KOPT-K1 (cell line): Measurements from ENCODE around the gene PPP2R3A.
"Not testable (repeated sequence)": the region's sequence is repeated elsewhere in the genome, so short reads cannot be mapped to it uniquely, and the experiment has no call there.

ENCODE experiments used
- H3K27ac ChIP-seq: fragments of 200-600 bp; sonication (generic); 2 replicates; pipeline ENCODE4 v1.5.1; 2016; ENCODE audit warnings: antibody characterized with exemption, mild to moderate bottlenecking, low read depth, low read length; ENCODE audit not compliant: poor library complexity, severe bottlenecking
- H3K36me3 ChIP-seq: fragments of 200-600 bp; sonication (generic); 2 replicates; pipeline ENCODE4 v1.5.1; 2017; ENCODE audit warnings: antibody characterized with exemption, mild to moderate bottlenecking, low read length, moderate library complexity; ENCODE audit not compliant: insufficient read depth
- H3K9me3 ChIP-seq: fragments of 200-600 bp; sonication (generic); 2 replicates; pipeline ENCODE4 v1.5.1; 2017; ENCODE audit warnings: antibody characterized with exemption, low read length, mild to moderate bottlenecking; ENCODE audit not compliant: insufficient read depth, poor library complexity, severe bottlenecking

PPP2R3A gene

GRCh38 chr3:136134091-136134490, 168.6 kb downstream of the PPP2R3A start:
- Histone ChIP-seq H3K9me3 (no peaks in the 10 kb centered on the region), H3K27ac (peak overlapping the region; percentile 76), H3K36me3 (no peaks in the 10 kb centered on the region)

GRCh38 chr3:136135039-136135802, 169.7 kb downstream of the PPP2R3A start:
- Histone ChIP-seq H3K36me3 (no peaks in the 10 kb centered on the region), H3K27ac (peak overlapping the region; percentile 76), H3K9me3 (no peaks in the 10 kb centered on the region)

DNA sequence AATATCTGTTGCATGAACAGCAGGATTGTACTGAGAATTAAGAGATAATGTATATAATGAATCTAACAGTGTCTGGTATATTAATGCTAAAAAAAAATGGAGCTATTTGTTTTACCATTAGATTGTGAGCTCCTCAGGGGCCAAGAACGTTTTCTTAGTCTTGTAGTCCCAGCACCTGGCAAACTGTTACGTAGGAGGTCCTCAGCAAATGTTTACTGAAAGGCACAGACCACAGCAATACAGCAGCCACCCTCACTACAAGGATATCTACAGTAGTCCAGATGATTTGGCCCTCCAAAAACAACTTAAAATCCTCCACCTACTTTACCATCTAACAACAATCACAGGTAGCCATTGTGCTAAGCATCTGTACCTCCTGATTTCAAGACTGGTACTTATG, 170.9 kb downstream of the PPP2R3A start:
- Histone ChIP-seq H3K36me3 (no peaks in the 10 kb centered on the region), H3K27ac (peak overlapping the region; percentile 29)

DNA sequence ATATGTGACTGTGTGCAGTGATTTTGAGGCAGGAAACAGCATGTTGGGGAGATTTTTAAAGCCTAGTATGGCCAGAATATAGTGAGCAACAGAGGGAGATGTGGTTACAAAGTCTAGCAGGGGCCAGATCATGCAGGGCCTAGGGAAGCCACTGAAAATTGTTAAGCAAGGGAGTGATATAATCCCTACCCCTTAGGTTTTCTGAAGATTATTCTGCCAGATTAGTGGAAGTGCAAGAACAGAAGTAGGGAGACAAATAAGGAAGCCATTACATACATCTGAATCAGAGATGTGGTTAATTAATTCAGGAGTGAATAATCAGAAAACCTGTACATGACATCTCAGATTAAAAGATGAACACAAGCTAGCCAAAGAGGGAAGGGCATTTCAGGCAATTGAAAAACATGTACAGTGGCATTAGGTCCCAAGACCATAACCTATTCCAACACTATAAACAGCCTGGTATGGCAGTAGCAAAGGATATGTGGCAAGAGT, 175.8 kb downstream of the PPP2R3A start:
- Histone ChIP-seq H3K36me3 (peaks cover 26% of the 10 kb centered on the region), H3K27ac (no peak overlapping the region), H3K9me3 (no peaks in the 10 kb centered on the region)

More for the DNA sequence above, 170.9 kb downstream of the PPP2R3A start:
- H3K9me3 ChIP-seq = no peaks in the 10 kb centered on the region

GRCh38 chr3:136141891-136142290, 176.4 kb downstream of the PPP2R3A start:
- H3K27ac ChIP-seq = no peak overlapping the region
- no peaks in the 10 kb centered on the region for H3K9me3 ChIP-seq
- peaks cover 27% of the 10 kb centered on the region for H3K36me3 ChIP-seq

GRCh38 chr3:136142592-136142991, 177.1 kb downstream of the PPP2R3A start:
- H3K27ac ChIP-seq = no peak overlapping the region
- H3K36me3 ChIP-seq = peaks cover 34% of the 10 kb centered on the region
- H3K9me3 ChIP-seq = no peaks in the 10 kb centered on the region

GRCh38 chr3:136144397-136144796, 178.9 kb downstream of the PPP2R3A start:
- not testable (repeated sequence) for H3K27ac ChIP-seq, H3K9me3 ChIP-seq
- peaks cover 51% of the 10 kb centered on the region for H3K36me3 ChIP-seq

- Histone ChIP-seq H3K36me3 (peaks cover 77% of the 10 kb centered on the region), H3K9me3 (no peaks in the 10 kb centered on the region), H3K27ac (no peak overlapping the region)
Measured at GRCh38 chr3:136146981-136147729, 181.6 kb downstream of the PPP2R3A start.

- H3K27ac ChIP-seq = no peak overlapping the region
- H3K9me3 ChIP-seq = no peaks in the 10 kb centered on the region
- peaks cover 77% of the 10 kb centered on the region for H3K36me3 ChIP-seq
Measured at GRCh38 chr3:136149667-136150066, 184.1 kb downstream of the PPP2R3A start.

DNA sequence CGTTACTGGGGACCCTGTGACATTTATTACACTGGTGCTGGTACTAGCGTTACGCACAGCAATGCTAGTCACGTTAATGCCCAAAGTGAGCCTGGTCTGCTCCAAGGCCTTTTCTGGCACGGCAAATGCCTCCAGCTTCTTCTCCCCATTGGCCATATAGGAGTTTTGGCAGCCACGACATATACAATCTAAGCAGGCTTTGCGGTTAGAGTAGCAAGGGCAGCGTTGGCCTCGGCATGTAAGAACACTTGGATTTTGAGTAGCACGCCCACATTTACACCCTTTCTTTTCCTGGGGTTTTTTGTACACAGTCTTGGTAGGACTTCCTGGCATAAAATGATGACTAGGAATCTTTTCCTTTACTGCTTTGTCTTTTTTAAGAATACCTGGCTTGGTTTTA, 185.7 kb downstream of the PPP2R3A start:
- H3K27ac ChIP-seq = no peak overlapping the region
- no peaks in the 10 kb centered on the region for H3K9me3 ChIP-seq
- H3K36me3 ChIP-seq = peaks cover 62% of the 10 kb centered on the region

- Histone ChIP-seq H3K27ac (no peak overlapping the region), H3K36me3 (peaks cover 57% of the 10 kb centered on the region), H3K9me3 (no peaks in the 10 kb centered on the region)
Measured at GRCh38 chr3:136152176-136152843, 186.8 kb downstream of the PPP2R3A start.

- H3K9me3 ChIP-seq = no peaks in the 10 kb centered on the region
- peaks cover 51% of the 10 kb centered on the region for H3K36me3 ChIP-seq
- no peak overlapping the region for H3K27ac ChIP-seq
Measured at GRCh38 chr3:136152963-136153362, 187.4 kb downstream of the PPP2R3A start.

DNA sequence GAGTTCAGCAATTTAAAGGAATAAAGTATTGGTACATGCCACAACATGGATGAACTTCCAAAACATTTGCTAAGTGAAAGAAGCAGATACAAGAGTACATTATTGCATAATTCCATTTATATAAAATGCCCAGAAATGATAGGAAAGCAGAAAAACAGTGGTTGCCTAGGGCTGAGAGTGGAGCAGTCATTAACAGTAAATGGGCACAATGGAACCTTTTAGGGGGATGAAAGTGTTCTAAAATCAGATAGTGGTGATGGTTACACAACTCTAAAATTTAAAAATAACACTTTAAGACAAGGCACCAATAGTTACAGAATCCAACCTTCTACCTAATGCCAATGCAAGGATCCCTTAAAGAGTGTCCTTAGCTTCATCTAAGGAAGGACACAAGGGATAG, 196.0 kb downstream of the PPP2R3A start:
- Histone ChIP-seq H3K9me3 (no peaks in the 10 kb centered on the region), H3K36me3 (peaks cover 11% of the 10 kb centered on the region), H3K27ac (no peak overlapping the region)

- Histone ChIP-seq H3K36me3 (peaks cover 11% of the 10 kb centered on the region), H3K27ac (no peak overlapping the region), H3K9me3 (no peaks in the 10 kb centered on the region)
Measured at GRCh38 chr3:136162322-136162721, 196.8 kb downstream of the PPP2R3A start.

- not testable (repeated sequence) for H3K9me3 ChIP-seq, H3K27ac ChIP-seq
- peaks cover 11% of the 10 kb centered on the region for H3K36me3 ChIP-seq
Measured at GRCh38 chr3:136163607-136164006, 198.1 kb downstream of the PPP2R3A start.
